Endothelial cell (in vitro differentiated cells): ENCODE data around the gene BCAT1. TPM values are rescaled to one million over a fixed set of nuclear protein-coding genes. Genes with fewer than 3 reads are reported as not detected.
"Not testable (repeated sequence)": the region's sequence is repeated elsewhere in the genome, so short reads cannot be mapped to it uniquely, and the experiment has no call there.

Source experiments
- DNase-seq: peaks from one replicate; pipeline ENCODE4 v3.0.0; 2021; ENCODE audit warnings: low spot score
- H3K27ac Mint-ChIP-seq: one replicate; pipeline ENCODE4 v1.8.0; 2021; ENCODE audit warnings: mixed read lengths, inconsistent platforms; ENCODE audit not compliant: unreplicated experiment
- H3K27me3 Mint-ChIP-seq: one replicate; pipeline ENCODE4 v1.8.0; 2021; ENCODE audit warnings: mild to moderate bottlenecking, moderate library complexity, mixed read lengths, inconsistent platforms; ENCODE audit not compliant: unreplicated experiment
- H3K36me3 Mint-ChIP-seq: one replicate; pipeline ENCODE4 v1.8.0; 2021; ENCODE audit warnings: mild to moderate bottlenecking, low read depth, mixed read lengths, inconsistent platforms; ENCODE audit not compliant: unreplicated experiment
- H3K4me1 Mint-ChIP-seq: one replicate; pipeline ENCODE4 v1.8.0; 2021; ENCODE audit warnings: mild to moderate bottlenecking, mixed read lengths, inconsistent platforms; ENCODE audit not compliant: unreplicated experiment
- H3K4me3 Mint-ChIP-seq: one replicate; pipeline ENCODE4 v1.8.0; 2021; ENCODE audit warnings: mild to moderate bottlenecking, mixed read lengths, inconsistent platforms; ENCODE audit not compliant: unreplicated experiment
- H3K9me3 Mint-ChIP-seq: one replicate; pipeline ENCODE4 v1.8.0; 2021; ENCODE audit warnings: mixed read lengths, inconsistent platforms; ENCODE audit not compliant: unreplicated experiment
- CTCF ChIP-seq: fragments of 200-600 bp; sonication (generic); IDR thresholded peaks from one replicate; pipeline ENCODE4 v1.5.0; 2021; ENCODE audit warnings: antibody characterized with exemption; ENCODE audit not compliant: unreplicated experiment
- total RNA-seq: library from RNA; stranded (reverse); fragmentation: NEBNext Ultra II Directional; extraction: Animal tissue kit (Norgen Biotek cat#: 25700); gene quantifications from one replicate; pipeline ENCODE4 v1.2.1, GENCODE V29; 2021; ENCODE audit not compliant: unreplicated experiment

Gene BCAT1
- total RNA-seq, 1 donor from 2014 or later, result 110 TPM

DNA sequence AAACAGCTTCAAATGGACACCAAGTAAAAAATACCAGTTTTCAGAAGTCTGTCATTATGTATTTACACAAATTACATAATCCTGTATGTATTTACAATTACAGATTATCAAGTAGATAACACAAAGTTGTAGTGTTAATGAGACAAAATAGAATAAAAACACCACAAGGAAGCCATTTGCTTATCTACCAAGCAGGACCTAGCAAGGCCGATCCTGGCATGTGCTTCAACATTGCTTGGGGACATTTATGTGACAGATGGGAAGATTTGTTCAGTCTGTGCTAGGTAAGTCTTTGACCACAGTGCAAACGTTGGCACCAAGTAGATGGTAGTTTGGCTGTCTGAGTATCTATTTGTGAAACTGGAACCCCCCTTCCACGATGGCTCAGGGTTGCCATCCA is 35.8 kb downstream of the BCAT1 start:
- Mint-ChIP-seq H3K9me3 (no peaks in the 10 kb centered on the region), H3K4me1 (peaks cover 11% of the 10 kb centered on the region), H3K36me3 (no peaks in the 10 kb centered on the region), H3K27ac (no peak overlapping the region), H3K4me3 (no peak overlapping the region), H3K27me3 (no peaks in the 10 kb centered on the region)
- DNase-seq, result no peak
- no peak for TF ChIP-seq CTCF

DNA sequence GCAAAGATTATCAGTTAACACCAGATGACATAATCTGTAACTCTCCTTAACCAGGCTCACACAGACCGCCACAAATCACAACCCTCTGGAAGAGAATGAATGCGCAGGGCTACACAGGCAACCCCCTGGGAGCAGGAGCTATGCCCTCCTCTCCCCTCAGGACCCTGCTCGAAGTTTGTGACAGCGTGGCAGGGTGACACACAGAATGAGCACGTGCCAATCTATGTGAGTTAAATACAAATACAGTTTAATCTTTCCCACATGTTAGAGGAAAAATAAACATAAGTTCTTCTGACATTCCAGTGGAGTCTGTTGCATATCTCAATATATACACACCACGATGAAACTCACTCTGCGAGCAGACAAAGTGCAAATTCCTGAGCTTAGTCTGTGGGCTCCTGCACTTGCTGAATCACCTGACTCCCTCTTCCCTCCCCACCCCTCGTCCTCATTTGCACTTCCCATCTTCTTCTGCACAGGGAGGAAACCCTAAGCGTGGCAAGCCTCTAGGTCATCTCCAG is 37.6 kb downstream of the BCAT1 start:
- Mint-ChIP-seq H3K4me3 (no peak overlapping the region), H3K36me3 (no peaks in the 10 kb centered on the region), H3K27ac (no peak overlapping the region), H3K4me1 (peaks cover 11% of the 10 kb centered on the region), H3K9me3 (no peaks in the 10 kb centered on the region), H3K27me3 (no peaks in the 10 kb centered on the region)
- TF ChIP-seq CTCF, result no peak
- no peak for DNase-seq

GRCh38 chr12:24910192-24910591 is 38.7 kb downstream of the BCAT1 start:
- H3K4me1 Mint-ChIP-seq, result peaks cover 11% of the 10 kb centered on the region
- H3K4me3 Mint-ChIP-seq, H3K9me3 Mint-ChIP-seq, H3K36me3 Mint-ChIP-seq, H3K27ac Mint-ChIP-seq, H3K27me3 Mint-ChIP-seq, DNase-seq: not testable (repeated sequence)

GRCh38 chr12:24909667-24910066 is 39.2 kb downstream of the BCAT1 start:
- no peaks in the 10 kb centered on the region for H3K36me3 Mint-ChIP-seq
- TF ChIP-seq CTCF, result no peak
- no peak for DNase-seq
- peak overlapping the region; percentile 0 for H3K27ac Mint-ChIP-seq
- H3K27me3 Mint-ChIP-seq, result no peaks in the 10 kb centered on the region
- no peak overlapping the region for H3K4me3 Mint-ChIP-seq
- peaks cover 11% of the 10 kb centered on the region for H3K4me1 Mint-ChIP-seq
- H3K9me3 Mint-ChIP-seq, result no peaks in the 10 kb centered on the region

DNA sequence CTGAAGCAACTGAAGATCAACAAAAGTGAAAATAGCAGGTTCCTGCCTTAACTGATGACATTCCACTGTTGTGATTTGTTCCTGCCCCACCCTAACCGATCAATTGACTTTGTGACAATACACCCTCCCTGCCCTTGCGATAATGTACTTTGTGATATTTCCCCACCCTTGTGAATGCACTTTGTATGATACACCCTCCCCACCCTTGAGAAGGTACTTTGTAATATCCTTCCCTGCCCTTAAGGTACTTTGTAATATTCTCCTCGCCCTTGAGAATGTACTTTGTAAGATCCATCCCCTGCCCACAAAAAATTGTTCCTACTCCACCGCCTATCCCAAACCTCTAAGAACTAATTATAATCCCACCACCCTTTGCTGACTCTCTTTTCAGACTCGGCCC is 41.4 kb downstream of the BCAT1 start:
- Mint-ChIP-seq H3K36me3 (no peaks in the 10 kb centered on the region), H3K27ac (no peak overlapping the region), H3K9me3 (no peaks in the 10 kb centered on the region), H3K4me3 (no peak overlapping the region), H3K4me1 (peaks cover 17% of the 10 kb centered on the region), H3K27me3 (peaks cover 2% of the 10 kb centered on the region)
- no peak for TF ChIP-seq CTCF
- DNase-seq, result no peak

GRCh38 chr12:24906141-24906540 is 42.8 kb downstream of the BCAT1 start:
- Mint-ChIP-seq H3K27ac (no peak overlapping the region), H3K4me3 (no peak overlapping the region), H3K9me3 (no peaks in the 10 kb centered on the region), H3K27me3 (peaks cover 3% of the 10 kb centered on the region), H3K4me1 (peaks cover 25% of the 10 kb centered on the region), H3K36me3 (no peaks in the 10 kb centered on the region)
- no peak for TF ChIP-seq CTCF
- no peak for DNase-seq
